OCI-LY3 (cell line): ENCODE data around the gene TMCC1.

ENCODE experiments used
- H2AFZ ChIP-seq: fragments of 200-600, 300-600 bp; shearing (Covaris generic); 2 replicates; pipeline ENCODE4 v1.6.0; 2014; ENCODE audit warnings: antibody characterized with exemption, low read depth, low read length
- H3K27ac ChIP-seq: fragments of 200-600, 300-600 bp; sonication (generic); 2 replicates; pipeline ENCODE4 v1.5.1; 2014; ENCODE audit warnings: mild to moderate bottlenecking, low read length, moderate library complexity, mixed read lengths
- H3K27me3 ChIP-seq: fragments of 200-600, 300-600 bp; sonication (generic); 2 replicates; pipeline ENCODE4 v1.6.1; 2014; ENCODE audit warnings: low read depth, low read length, mixed read lengths
- H3K36me3 ChIP-seq: fragments of 200-600, 300-600 bp; sonication (generic); replicated peaks from 2 replicates; pipeline ENCODE3; 2014; ENCODE audit warnings: low read depth, low read length, mixed read lengths
- H3K4me1 ChIP-seq: fragments of 300-600, 200-600 bp; sonication (generic); 2 replicates; pipeline ENCODE4 v1.6.1; 2014; ENCODE audit warnings: low read length, mixed read lengths
- H3K4me2 ChIP-seq: fragments of 200-600, 300-600 bp; sonication (generic); 2 replicates; pipeline ENCODE4 v1.6.1; 2014; ENCODE audit warnings: low read length, mixed read lengths
- H3K4me3 ChIP-seq: fragments of 300-600, 200-600 bp; sonication (generic); 2 replicates; pipeline ENCODE4 v1.5.1; 2014; ENCODE audit warnings: antibody characterized with exemption, mild to moderate bottlenecking, low read length, moderate library complexity
- H3K79me2 ChIP-seq: fragments of 300-600, 200-600 bp; shearing (Covaris generic); 2 replicates; pipeline ENCODE4 v1.6.1; 2014; ENCODE audit warnings: mild to moderate bottlenecking, low read length, mixed read lengths
- H3K9ac ChIP-seq: fragments of 300-600, 200-600 bp; shearing (Covaris generic); 2 replicates; pipeline ENCODE4 v1.6.0; 2014; ENCODE audit warnings: mild to moderate bottlenecking, low read length, moderate library complexity
- H3K9me3 ChIP-seq: fragments of 200-600, 300-600 bp; shearing (Covaris generic); 2 replicates; pipeline ENCODE4 v1.6.1; 2014; ENCODE audit warnings: low read length, mixed read lengths; ENCODE audit not compliant: insufficient read depth
- H4K20me1 ChIP-seq: fragments of 200-600, 300-600 bp; sonication (generic); 2 replicates; pipeline ENCODE4 v1.6.1; 2016; ENCODE audit warnings: low read length, mixed read lengths; ENCODE audit not compliant: insufficient read depth
- CTCF ChIP-seq: fragments of 200-600, 300-600 bp; sonication (generic); IDR thresholded peaks from 2 replicates; pipeline ENCODE4 v1.5.1; 2014; ENCODE audit warnings: antibody characterized with exemption, low read length, low read depth
- EZH2phosphoT487 ChIP-seq: fragments of 200-600 bp; shearing (Covaris generic); IDR thresholded peaks from 2 replicates; pipeline ENCODE4 v1.6.1; 2018; ENCODE audit warnings: antibody characterized with exemption, mixed run types, low read depth

Gene TMCC1

GRCh38 chr3:129732200-129732876, 161.2 kb downstream of the TMCC1 start:
- H3K27ac ChIP-seq = no peak overlapping the region
- no peaks in the 10 kb centered on the region for H4K20me1 ChIP-seq
- H3K36me3 ChIP-seq = no peaks in the 10 kb centered on the region
- H3K4me1 ChIP-seq = no peaks in the 10 kb centered on the region
- no peak overlapping the region for H3K9ac ChIP-seq
- no peaks in the 10 kb centered on the region for H3K79me2 ChIP-seq
- H3K27me3 ChIP-seq = no peaks in the 10 kb centered on the region
- no peaks in the 10 kb centered on the region for H3K9me3 ChIP-seq
- TF ChIP-seq EZH2phosphoT487 (no peak), CTCF (no peak)
- no peak overlapping the region for H2AFZ ChIP-seq
- no peak overlapping the region for H3K4me2 ChIP-seq
- no peak overlapping the region for H3K4me3 ChIP-seq

GRCh38 chr3:129727707-129728106, 165.8 kb downstream of the TMCC1 start:
- Histone ChIP-seq H3K36me3 (no peaks in the 10 kb centered on the region), H2AFZ (no peak overlapping the region), H3K4me3 (no peak overlapping the region), H4K20me1 (no peaks in the 10 kb centered on the region), H3K4me2 (no peak overlapping the region), H3K27me3 (no peaks in the 10 kb centered on the region), H3K9me3 (no peaks in the 10 kb centered on the region), H3K9ac (no peak overlapping the region), H3K79me2 (no peaks in the 10 kb centered on the region), H3K4me1 (no peaks in the 10 kb centered on the region), H3K27ac (no peak overlapping the region)
- no peak for TF ChIP-seq EZH2phosphoT487
- TF ChIP-seq CTCF = no peak

GRCh38 chr3:129723558-129724324, 169.8 kb downstream of the TMCC1 start:
- no peak overlapping the region for H3K4me3 ChIP-seq
- no peaks in the 10 kb centered on the region for H4K20me1 ChIP-seq
- H3K27me3 ChIP-seq = no peaks in the 10 kb centered on the region
- no peaks in the 10 kb centered on the region for H3K9me3 ChIP-seq
- H3K27ac ChIP-seq = no peak overlapping the region
- TF ChIP-seq CTCF (no peak), EZH2phosphoT487 (no peak)
- H2AFZ ChIP-seq = no peak overlapping the region
- H3K9ac ChIP-seq = no peak overlapping the region
- H3K79me2 ChIP-seq = no peaks in the 10 kb centered on the region
- H3K4me1 ChIP-seq = no peaks in the 10 kb centered on the region
- no peaks in the 10 kb centered on the region for H3K36me3 ChIP-seq
- no peak overlapping the region for H3K4me2 ChIP-seq

- TF ChIP-seq CTCF (no peak), EZH2phosphoT487 (no peak)
- H3K4me2 ChIP-seq = no peak overlapping the region
- no peak overlapping the region for H3K4me3 ChIP-seq
- no peaks in the 10 kb centered on the region for H3K9me3 ChIP-seq
- H4K20me1 ChIP-seq = no peaks in the 10 kb centered on the region
- no peaks in the 10 kb centered on the region for H3K4me1 ChIP-seq
- no peak overlapping the region for H3K27ac ChIP-seq
- H2AFZ ChIP-seq = no peak overlapping the region
- no peaks in the 10 kb centered on the region for H3K36me3 ChIP-seq
- H3K9ac ChIP-seq = no peak overlapping the region
- no peaks in the 10 kb centered on the region for H3K79me2 ChIP-seq
- H3K27me3 ChIP-seq = no peaks in the 10 kb centered on the region
Measured at GRCh38 chr3:129722527-129722926, 171.0 kb downstream of the TMCC1 start.
